ENCODE measurements around the gene CDC25A.

CDC25A gene

GRCh38 chr3:48194446-48195071 is 6.3 kb upstream of the CDC25A start:
- peak; percentile 37 for DNase-seq (ENCODE audit: low read depth)

DNA sequence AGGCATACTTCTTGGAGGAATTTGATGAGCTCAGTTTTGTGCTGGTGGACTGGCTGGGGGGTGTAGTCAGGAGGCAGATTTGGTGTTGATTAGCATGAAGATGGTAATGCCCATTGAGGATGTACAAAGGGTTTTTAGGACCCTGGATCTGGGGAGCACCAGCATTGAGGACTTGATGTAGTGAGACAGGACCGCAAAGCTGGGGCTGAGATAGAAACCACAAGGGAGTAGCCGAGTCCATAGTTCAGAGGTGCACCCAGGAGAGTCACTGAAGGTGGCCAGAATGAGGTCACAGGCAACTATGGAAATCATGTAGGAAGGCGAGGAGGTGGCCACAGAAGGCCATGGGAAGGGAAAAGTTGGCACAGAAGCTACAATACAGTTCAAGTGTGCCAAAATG is 2.7 kb upstream of the CDC25A start:
- no peak for DNase-seq (ENCODE audit: low read depth)

GRCh38 chr3:48189321-48189720 is 1.1 kb upstream of the CDC25A start:
- DNase-seq (ENCODE audit: low read depth) = no peak

DNA sequence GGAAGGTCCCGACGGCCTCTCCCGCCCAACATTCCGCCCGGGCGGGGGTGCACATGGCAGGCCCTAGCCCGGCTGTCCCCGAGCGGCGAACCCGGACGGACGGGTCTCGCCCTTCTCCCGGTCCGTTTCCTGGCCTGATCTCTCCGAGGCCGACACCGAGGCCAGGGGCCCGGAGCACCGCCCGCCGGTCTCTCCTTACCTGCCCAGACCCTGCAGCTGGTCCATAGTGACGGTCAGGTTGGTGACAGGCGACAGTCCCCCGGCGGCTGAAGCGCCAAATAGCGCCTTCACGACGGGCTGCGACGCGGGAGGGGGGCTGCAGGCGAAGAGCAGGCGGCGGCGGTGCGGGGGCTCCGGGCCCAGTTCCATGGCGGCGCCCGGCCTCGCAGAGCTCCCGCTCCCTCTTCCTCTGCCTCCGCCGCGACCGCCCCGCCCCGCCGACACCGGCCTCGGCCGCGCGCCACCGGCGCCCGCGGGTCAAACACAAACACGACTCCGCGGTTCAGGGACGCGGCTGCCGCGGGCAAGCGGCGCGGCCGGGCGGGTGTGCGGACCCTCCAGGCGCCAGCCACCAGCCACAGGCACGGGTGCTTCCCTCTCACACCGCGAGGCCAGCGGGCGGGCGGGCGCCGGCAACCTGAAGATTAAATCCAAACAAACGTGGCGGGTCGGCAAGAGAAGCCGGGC is 495 bp downstream of the CDC25A start:
- no peak for DNase-seq (ENCODE audit: low read depth)

DNA sequence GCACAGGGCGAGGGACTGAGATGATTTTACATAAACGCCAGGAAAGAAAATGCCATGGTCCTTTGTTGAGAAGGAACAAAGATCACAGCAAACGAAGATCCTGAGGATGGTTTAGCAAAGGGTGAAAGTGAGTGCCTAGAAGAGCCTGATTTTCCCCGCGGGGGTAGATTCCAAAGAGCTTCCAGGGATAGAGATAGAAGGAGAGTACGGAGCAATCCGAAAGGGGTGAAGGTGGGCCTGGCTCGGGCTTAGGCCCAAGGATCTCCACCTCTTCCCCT is 977 bp downstream of the CDC25A start:
- DNase-seq (ENCODE audit: low read depth) = no peak

DNA sequence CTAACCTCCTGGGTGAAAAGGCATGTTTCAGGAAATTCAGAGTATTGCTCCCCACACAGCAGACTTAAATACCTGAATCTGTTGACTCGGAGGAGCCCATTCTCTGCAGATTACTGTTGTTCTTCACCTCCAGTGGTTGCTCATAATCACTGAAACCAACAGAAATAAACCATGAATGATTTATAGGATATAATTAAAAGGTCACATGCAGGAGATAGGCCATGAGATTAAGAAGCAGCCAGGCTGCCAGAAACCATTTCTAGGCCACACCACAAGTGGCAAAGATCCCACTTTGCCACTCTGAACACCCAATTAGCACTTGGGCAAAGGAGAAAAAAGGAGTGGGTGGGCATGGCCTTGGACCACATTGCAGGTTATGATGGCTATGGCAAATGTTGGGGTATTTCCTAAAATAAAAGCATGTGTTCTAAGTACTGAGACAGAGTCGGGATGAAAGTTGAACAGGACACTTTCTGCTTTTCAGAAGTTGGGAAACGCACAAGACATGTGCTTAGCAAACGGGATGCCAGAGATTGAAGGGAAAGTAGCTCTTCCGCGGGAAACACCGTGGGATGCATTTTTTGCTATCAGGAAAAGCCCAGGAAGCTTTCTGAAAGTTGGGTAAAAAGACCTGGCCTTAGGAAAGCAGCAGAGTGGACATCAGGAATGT is 1.5 kb downstream of the CDC25A start:
- DNase-seq (ENCODE audit: low read depth) = peak; percentile 47

DNA sequence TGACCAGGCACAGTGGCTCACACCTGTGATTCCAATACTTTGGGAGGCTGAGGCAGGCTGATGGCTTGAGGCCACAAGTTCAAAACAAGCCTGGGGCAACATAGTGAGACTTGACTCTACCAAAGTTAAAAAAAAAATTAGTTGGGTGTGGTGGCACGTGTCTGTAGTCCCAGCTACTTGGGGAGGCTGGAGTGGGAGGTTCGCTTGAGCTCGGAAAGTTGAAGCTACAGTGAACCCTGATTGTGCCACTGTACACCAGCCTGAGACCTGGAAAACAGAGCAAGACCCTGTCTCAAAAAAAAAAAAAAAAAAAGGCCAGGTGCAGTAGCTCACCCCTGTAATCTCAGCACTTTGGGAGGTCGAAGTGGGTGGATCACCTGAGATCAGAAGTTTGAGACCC is 3.1 kb downstream of the CDC25A start:
- no peak for DNase-seq (ENCODE audit: low read depth)

DNA sequence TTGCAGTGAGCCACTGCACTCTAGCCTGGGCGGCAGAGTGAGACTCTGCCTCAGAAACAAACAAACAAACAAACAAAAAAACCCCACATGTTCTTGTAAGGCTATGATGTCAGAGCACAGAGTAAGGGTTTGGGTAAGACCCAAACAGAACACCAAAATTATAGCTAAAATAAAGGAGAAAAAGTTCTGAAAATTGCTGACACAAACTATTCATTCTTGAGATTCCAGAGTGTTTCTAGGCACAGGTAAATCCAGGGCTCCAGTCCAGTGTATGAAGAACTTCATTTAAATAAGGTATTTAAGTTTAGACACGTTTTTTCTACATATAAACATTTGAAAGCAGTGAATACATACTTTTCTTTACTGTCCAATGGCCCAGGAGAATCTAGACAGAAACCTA is 3.9 kb downstream of the CDC25A start:
- DNase-seq (ENCODE audit: low read depth) = no peak

DNA sequence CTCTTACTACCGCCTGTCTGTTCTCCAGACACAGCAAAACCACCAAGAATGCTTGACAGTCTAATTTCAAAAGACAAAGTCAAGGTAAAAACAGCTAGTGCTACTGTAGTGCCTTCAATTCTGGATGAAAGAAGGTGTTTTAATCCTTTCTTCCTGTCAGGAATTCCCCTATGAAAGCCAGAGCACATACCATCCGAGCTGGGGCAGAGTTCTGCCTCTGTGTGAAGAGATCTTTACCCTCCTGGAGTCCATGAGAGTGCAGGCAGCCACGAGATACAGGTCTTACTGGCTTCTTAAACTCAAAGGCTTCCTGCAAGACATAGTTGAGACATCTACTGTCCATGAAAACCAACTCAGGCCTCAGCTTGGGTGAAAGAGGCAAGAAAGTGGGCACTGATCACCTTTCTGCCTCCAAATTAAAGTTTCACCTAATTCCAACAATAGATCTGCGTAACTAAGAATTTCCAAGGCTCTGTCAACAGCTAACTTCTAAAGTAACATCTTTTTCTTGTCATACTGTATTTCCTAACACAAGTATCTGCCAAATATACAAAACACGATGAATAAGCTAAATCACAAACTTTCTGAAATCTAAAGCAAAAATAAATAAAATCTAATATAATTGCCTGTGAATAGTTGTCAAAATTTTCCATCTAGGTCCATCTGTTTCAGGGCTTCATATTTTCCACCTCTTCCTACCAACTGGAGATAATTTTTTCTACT is 7.5 kb downstream of the CDC25A start:
- DNase-seq (ENCODE audit: low read depth) = peak; percentile 43

DNA sequence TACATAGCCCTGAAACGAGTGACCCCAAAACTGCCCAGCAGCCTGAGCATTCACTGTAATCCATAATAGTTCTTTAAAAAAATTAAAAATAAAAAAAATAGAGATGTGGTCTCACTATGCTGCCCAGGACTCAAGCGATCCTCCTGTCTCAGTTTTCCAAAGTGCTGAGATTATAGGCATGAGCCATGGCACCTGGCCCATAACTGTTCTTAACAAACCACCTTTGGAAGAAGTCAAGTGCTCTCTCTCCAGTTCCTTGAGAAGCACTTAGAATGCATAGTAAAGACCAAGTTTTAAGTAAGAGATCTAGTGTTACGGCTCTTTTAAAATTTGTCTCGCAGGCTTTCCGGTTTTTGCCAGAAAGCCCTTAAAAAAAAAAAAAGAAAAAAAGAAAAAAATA is 8.2 kb downstream of the CDC25A start:
- DNase-seq (ENCODE audit: low read depth) = no peak

GRCh38 chr3:48178072-48178471 is 10.1 kb downstream of the CDC25A start:
- no peak for DNase-seq (ENCODE audit: low read depth)

- DNase-seq (ENCODE audit: low read depth) = peak; percentile 70
These were observed 30.3 kb downstream of the CDC25A start for GRCh38 chr3:48157950-48158376.

GRCh38 chr3:48157202-48157840 is 30.9 kb downstream of the CDC25A start:
- DNase-seq (ENCODE audit: low read depth) = peak; percentile 49

DNA sequence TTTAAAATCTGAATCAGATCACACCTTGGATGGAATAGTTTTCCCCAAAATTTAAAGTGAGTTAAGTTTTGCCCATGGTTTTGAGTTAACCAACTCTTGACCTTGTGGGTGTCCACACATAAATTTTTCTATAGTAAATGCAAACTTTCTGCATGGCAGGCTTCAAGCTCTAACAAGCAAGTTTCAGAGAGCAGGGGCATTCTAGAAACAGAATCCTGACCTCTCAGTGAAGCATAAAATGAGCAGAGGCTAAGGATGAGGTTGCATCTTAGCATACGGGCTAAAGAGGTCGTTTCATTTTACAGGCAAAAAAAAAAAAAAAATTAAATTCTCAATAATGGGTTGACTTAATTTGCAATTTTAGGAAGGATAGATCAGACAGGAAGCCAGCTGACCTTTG is 32.1 kb downstream of the CDC25A start:
- DNase-seq (ENCODE audit: low read depth) = no peak

DNA sequence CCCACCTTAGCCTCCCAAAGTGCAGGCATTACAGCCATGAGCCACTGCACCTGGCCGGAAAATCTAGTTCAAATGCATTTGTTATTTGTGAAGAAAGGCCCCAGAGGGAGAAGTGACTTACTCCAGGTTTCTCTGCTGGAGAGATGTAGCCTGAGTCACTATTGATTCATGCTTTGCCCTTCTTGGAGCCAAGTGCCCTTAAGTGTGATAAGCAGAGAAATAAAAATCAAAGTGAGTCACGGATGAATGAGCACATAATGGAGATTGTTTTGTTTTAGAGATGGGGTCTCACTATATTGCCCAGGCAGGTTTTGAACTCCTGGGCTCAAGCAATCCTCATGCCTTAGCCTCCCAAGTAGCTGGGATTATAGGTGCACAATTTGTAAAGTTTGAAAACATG is 33.1 kb downstream of the CDC25A start:
- DNase-seq (ENCODE audit: low read depth) = peak; percentile 87

DNA sequence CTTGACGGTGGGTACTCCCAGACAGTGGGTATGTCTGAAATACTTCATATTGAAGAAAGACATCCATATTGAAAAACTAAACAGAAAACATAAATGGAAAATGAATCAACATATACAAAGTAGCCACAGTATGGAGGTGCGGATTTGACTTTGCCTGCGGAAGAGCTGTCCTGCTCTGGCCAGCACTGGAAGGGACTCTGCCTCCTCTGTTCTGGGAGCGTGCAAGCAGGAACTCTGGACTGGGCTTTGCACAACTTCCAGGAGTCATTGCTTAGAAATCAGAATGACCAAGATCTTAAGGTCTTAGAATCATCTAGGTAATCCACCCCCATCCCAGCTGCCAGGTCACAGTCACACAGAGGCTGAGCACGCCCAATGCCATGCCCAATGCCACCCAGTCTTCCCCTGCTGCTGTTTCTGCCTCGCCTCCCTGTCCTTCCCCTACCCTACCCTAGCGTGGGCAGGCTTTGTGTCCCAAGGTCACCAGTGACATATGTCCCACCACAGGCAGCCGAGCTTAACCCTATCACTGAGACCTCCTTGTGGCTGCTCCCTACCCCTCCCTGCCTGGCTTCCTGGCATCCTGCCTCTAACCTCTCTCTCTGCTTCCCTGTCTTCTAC is 36.3 kb downstream of the CDC25A start:
- no peak for DNase-seq (ENCODE audit: low read depth)

- peak; percentile 69 for DNase-seq (ENCODE audit: low read depth)
These were observed 37.0 kb downstream of the CDC25A start for GRCh38 chr3:48151058-48151806.

DNA sequence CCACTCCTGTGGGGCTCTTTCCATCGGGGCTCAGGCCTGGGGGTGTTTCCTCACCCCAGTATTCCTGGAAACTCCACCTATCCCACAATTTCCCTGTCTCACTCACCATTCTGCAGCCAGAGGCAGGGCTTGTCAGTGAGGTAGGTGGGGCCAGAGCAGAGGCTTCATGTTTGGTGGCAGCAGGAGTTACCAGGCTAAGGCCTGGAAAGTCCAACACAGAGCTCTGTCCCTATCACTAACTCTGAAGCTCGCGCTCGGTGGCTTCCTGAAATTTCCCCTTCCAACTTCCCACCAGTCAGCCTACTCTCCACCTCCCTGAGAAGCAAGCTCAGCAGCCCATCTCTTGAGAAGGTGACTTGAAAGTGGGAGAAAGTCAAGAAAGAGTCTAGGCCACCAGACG is 44.2 kb downstream of the CDC25A start:
- DNase-seq (ENCODE audit: low read depth) = no peak

DNA sequence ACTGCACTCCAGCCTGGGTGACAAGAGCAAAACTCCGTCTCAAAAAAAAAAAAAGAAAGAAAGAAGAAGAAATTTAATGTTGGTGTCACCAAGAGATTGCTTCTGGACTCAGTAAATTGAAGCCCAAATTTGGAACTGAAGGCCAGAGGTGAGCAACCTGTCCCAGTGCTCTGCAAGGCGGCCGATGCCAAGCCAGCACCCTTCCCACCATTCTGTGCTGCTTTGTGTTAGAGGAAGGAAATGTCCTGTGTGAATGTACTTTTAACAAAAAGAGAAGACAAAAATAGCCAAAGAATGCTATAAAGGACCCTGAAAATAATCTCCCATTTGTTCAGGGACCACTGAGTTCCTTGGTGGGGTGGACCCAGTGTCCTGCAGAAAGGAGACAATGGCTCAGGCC is 44.6 kb downstream of the CDC25A start:
- DNase-seq (ENCODE audit: low read depth) = no peak

- no peak for DNase-seq (ENCODE audit: low read depth)
These were observed 45.8 kb downstream of the CDC25A start for GRCh38 chr3:48142316-48142870.

GRCh38 chr3:48141604-48142137 is 46.5 kb downstream of the CDC25A start:
- no peak for DNase-seq (ENCODE audit: low read depth)
